Measurements from ENCODE around the gene MARVELD1. TPM values are rescaled to one million over a fixed set of nuclear protein-coding genes. Genes with fewer than 3 reads are reported as not detected.
A peak's percentile ranks its signal among the peaks of the same experiment; 100 is the strongest.

Gene MARVELD1
- total and polyA plus RNA-seq, 11 donors, result 3.0 to 17.2 (median 6.8) TPM

- DNase-seq (no peak), ATAC-seq (no peak)
- intact Hi-C loops (cut with DNase I), result loop anchor here in 4 of 10 donors (1.0 to 10.0 kb wide), 5 partner anchors 35 to 327 kb away; partner anchors contain the start of genes ANKRD2 (in 1 of the 4) and RRP12 (in 1 of the 4)
- TF ChIP-seq CTCF (IDR thresholded peaks at IDR 0.05) (peak in 2 of 12 donors; percentile 1), POLR2A (IDR thresholded peaks at IDR 0.05) (no peak)
- H3K9me3 ChIP-seq, result no peaks in the 10 kb centered on the region
- H3K4me1 ChIP-seq, result peaks cover 0 to 8% (median 4%) of the 10 kb centered on the region in 12 donors
- H3K27ac ChIP-seq, result no peak overlapping the region
- 68 to 73% (median 71%) methylated on average over 4 of the region's 4 CpGs for WGBS, 4 donors
- no peaks in the 10 kb centered on the region for H3K27me3 ChIP-seq
- no peaks in the 10 kb centered on the region for H3K36me3 ChIP-seq
- H3K4me3 ChIP-seq, result no peak overlapping the region
Observed at GRCh38 chr10:97732052-97732359, 18.5 kb downstream of the MARVELD1 start.

- H3K27ac ChIP-seq, result no peak overlapping the region
- no peaks in the 10 kb centered on the region for H3K9me3 ChIP-seq
- H3K4me1 ChIP-seq, result peaks cover 4 to 16% (median 10%) of the 10 kb centered on the region in 12 donors
- H3K4me3 ChIP-seq, result no peak overlapping the region
- no peaks in the 10 kb centered on the region for H3K27me3 ChIP-seq
- no peak for DNase-seq
- TF ChIP-seq POLR2A (IDR thresholded peaks at IDR 0.05), result no peak
- no peak for ATAC-seq
- H3K36me3 ChIP-seq, result peaks cover 0 to under 1% (median 0%) of the 10 kb centered on the region in 9 donors
- intact Hi-C loops (cut with DNase I), result loop anchor here in 4 of 10 donors (2.0 to 10.0 kb wide), 4 partner anchors 36 to 328 kb away; partner anchors contain the start of genes ANKRD2 (in 1 of the 4) and RRP12 (in 1 of the 4)
- 80 to 82% (median 80%) methylated on average over 5 of the region's 5 CpGs for whole genome bisulfite sequencing, 4 donors
Observed at GRCh38 chr10:97733256-97733655, 19.7 kb downstream of the MARVELD1 start.

GRCh38 chr10:97734021-97734420 is 20.5 kb downstream of the MARVELD1 start:
- ATAC-seq, result no peak
- intact Hi-C loops (cut with DNase I), result loop anchor here in 4 of 10 donors (2.0 to 10.0 kb wide), 4 partner anchors 21 to 329 kb away; partner anchors contain the start of genes ANKRD2 (in 1 of the 4), MARVELD1 (in 1 of the 4) and RRP12 (in 1 of the 4)

GRCh38 chr10:97736403-97736901 is 22.9 kb downstream of the MARVELD1 start:
- 65 to 73% (median 69%) methylated on average over 13 of the region's 13 CpGs for WGBS, 4 donors
- DNase-seq, result no peak
- intact Hi-C loops (cut with DNase I), result loop anchor here in 3 of 10 donors (2.0 to 10.0 kb wide), 3 partner anchors 36 to 332 kb away; partner anchors contain the start of genes MMS19 (in 1 of the 3), RRP12 (in 1 of the 3) and UBTD1 (in 1 of the 3)
- Histone ChIP-seq H3K4me1 (peaks cover 4 to 32% (median 18%) of the 10 kb centered on the region in 12 donors), H3K36me3 (peaks cover 0 to 28% (median 17%) of the 10 kb centered on the region in 9 donors), H3K27ac (peak overlapping the region in 11 of 12 donors; percentile 46 to 97 (median 92)), H3K9me3 (no peaks in the 10 kb centered on the region), H3K4me3 (peak overlapping the region in 11 of 12 donors; percentile 75 to 100 (median 88)), H3K27me3 (no peaks in the 10 kb centered on the region)
- TF ChIP-seq CTCF (IDR thresholded peaks at IDR 0.05) (no peak), POLR2A (IDR thresholded peaks at IDR 0.05) (no peak)
- peak; percentile 7 to 34 (median 23) for ATAC-seq

More at GRCh38 chr10:97734021-97734420, 20.5 kb downstream of the MARVELD1 start:
- Histone ChIP-seq H3K4me3 (no peak overlapping the region), H3K27ac (no peak overlapping the region), H3K36me3 (peaks cover 0 to 6% (median 4%) of the 10 kb centered on the region in 9 donors), H3K9me3 (no peaks in the 10 kb centered on the region), H3K27me3 (no peaks in the 10 kb centered on the region), H3K4me1 (peaks cover 4 to 23% (median 14%) of the 10 kb centered on the region in 12 donors)
- no peak for DNase-seq
- TF ChIP-seq POLR2A (IDR thresholded peaks at IDR 0.05) (no peak), CTCF (IDR thresholded peaks at IDR 0.05) (no peak)
- WGBS, 4 donors, result 80 to 84% (median 84%) methylated on average over 6 of the region's 6 CpGs

Data from heart left ventricle (tissue), 16 donors.